ACC112 (cell line): ENCODE measurements around the gene EPHX1.
"Not testable (repeated sequence)": the region's sequence is repeated elsewhere in the genome, so short reads cannot be mapped to it uniquely, and the experiment has no call there.

ENCODE experiments used
- H2AFZ ChIP-seq: fragments of 200-600 bp; sonication (generic); one replicate; pipeline ENCODE4 v1.6.0; 2017; ENCODE audit warnings: antibody characterized with exemption, low read length; ENCODE audit not compliant: unreplicated experiment
- H3K27ac ChIP-seq: fragments of 200-600 bp; sonication (generic); 2 replicates; pipeline ENCODE4 v1.5.1; 2014; ENCODE audit warnings: low read depth, mild to moderate bottlenecking, antibody characterized with exemption, low read length, moderate library complexity
- H3K27me3 ChIP-seq: fragments of 200-600 bp; sonication (generic); 2 replicates; pipeline ENCODE4 v1.6.1; 2014; ENCODE audit warnings: mild to moderate bottlenecking, antibody characterized with exemption, low read length, moderate library complexity, mixed read lengths; ENCODE audit not compliant: insufficient read depth
- H3K36me3 ChIP-seq: fragments of 200-600 bp; sonication (generic); 2 replicates; pipeline ENCODE4 v1.6.1; 2016; ENCODE audit warnings: mild to moderate bottlenecking, antibody characterized with exemption, low read length, moderate library complexity, mixed read lengths; ENCODE audit not compliant: insufficient read depth
- H3K4me1 ChIP-seq: fragments of 200-600 bp; sonication (generic); one replicate; pipeline ENCODE4 v1.6.1; 2016; ENCODE audit warnings: low read length, mixed read lengths; ENCODE audit not compliant: insufficient read depth, unreplicated experiment, control insufficient read depth
- H3K4me3 ChIP-seq: fragments of 200-600 bp; sonication (generic); 2 replicates; pipeline ENCODE4 v1.5.1; 2014; ENCODE audit warnings: mild to moderate bottlenecking, low read depth, low read length
- H3K79me2 ChIP-seq: fragments of 200-600 bp; sonication (generic); one replicate; pipeline ENCODE4 v1.6.0; 2016; ENCODE audit warnings: low read length; ENCODE audit not compliant: control insufficient read depth, unreplicated experiment, insufficient read depth

EPHX1 gene

GRCh38 chr1:225882694-225883615 lies 73.0 kb downstream of the EPHX1 start:
- peak overlapping the region; percentile 64 for H2AFZ ChIP-seq
- no peaks in the 10 kb centered on the region for H3K27me3 ChIP-seq
- H3K36me3 ChIP-seq = no peaks in the 10 kb centered on the region
- H3K27ac ChIP-seq = no peak overlapping the region
- H3K4me3 ChIP-seq = peak overlapping the region; percentile 88
- H3K4me1 ChIP-seq = peaks cover 19% of the 10 kb centered on the region
- H3K79me2 ChIP-seq = peaks cover 19% of the 10 kb centered on the region

GRCh38 chr1:225883616-225884265 lies 73.8 kb downstream of the EPHX1 start:
- Histone ChIP-seq H3K36me3 (no peaks in the 10 kb centered on the region), H3K4me3 (peak overlapping the region; percentile 88; the same call in 1 of the 2 replicates), H3K27me3 (no peaks in the 10 kb centered on the region), H3K27ac (no peak overlapping the region), H3K4me1 (peaks cover 14% of the 10 kb centered on the region), H2AFZ (no peak overlapping the region), H3K79me2 (peaks cover 19% of the 10 kb centered on the region)

GRCh38 chr1:225885336-225885735 lies 75.4 kb downstream of the EPHX1 start:
- H3K36me3 ChIP-seq = no peaks in the 10 kb centered on the region
- peaks cover 20% of the 10 kb centered on the region for H3K4me1 ChIP-seq
- H3K27ac ChIP-seq = no peak overlapping the region
- H3K4me3 ChIP-seq = no peak overlapping the region
- peaks cover 9% of the 10 kb centered on the region for H3K79me2 ChIP-seq
- H3K27me3 ChIP-seq = no peaks in the 10 kb centered on the region
- no peak overlapping the region for H2AFZ ChIP-seq

GRCh38 chr1:225886159-225887029 lies 76.5 kb downstream of the EPHX1 start:
- Histone ChIP-seq H2AFZ (no peak overlapping the region), H3K27me3 (no peaks in the 10 kb centered on the region), H3K36me3 (no peaks in the 10 kb centered on the region), H3K4me3 (no peak overlapping the region), H3K79me2 (peaks cover 1% of the 10 kb centered on the region), H3K27ac (no peak overlapping the region), H3K4me1 (peaks cover 18% of the 10 kb centered on the region)

- Histone ChIP-seq H3K4me1 (peaks cover 17% of the 10 kb centered on the region), H2AFZ (no peak overlapping the region), H3K79me2 (no peaks in the 10 kb centered on the region), H3K27me3 (no peaks in the 10 kb centered on the region), H3K27ac (no peak overlapping the region), H3K4me3 (no peak overlapping the region), H3K36me3 (no peaks in the 10 kb centered on the region)
Measured at GRCh38 chr1:225887030-225887314, 77.0 kb downstream of the EPHX1 start.

- not testable (repeated sequence) for H3K36me3 ChIP-seq, H3K27me3 ChIP-seq, H3K27ac ChIP-seq, H2AFZ ChIP-seq, H3K79me2 ChIP-seq, H3K4me3 ChIP-seq
- peaks cover 17% of the 10 kb centered on the region for H3K4me1 ChIP-seq
Measured at GRCh38 chr1:225887554-225888288, 77.8 kb downstream of the EPHX1 start.

- H3K79me2 ChIP-seq = no peaks in the 10 kb centered on the region
- H3K27me3 ChIP-seq = no peaks in the 10 kb centered on the region
- peaks cover 17% of the 10 kb centered on the region for H3K4me1 ChIP-seq
- H2AFZ ChIP-seq = no peak overlapping the region
- H3K27ac ChIP-seq = no peak overlapping the region
- H3K4me3 ChIP-seq = no peak overlapping the region
- no peaks in the 10 kb centered on the region for H3K36me3 ChIP-seq
Measured at GRCh38 chr1:225888289-225888897, 78.5 kb downstream of the EPHX1 start.

- Histone ChIP-seq H3K79me2 (no peaks in the 10 kb centered on the region), H3K4me3 (no peak within 1 kb of the TSS), H3K27ac (no peak within 1 kb of the TSS), H2AFZ (no peak within 1 kb of the TSS), H3K36me3 (no peaks in the 10 kb centered on the region), H3K27me3 (no peaks in the 10 kb centered on the region), H3K4me1 (peaks cover 13% of the 10 kb centered on the region)
Measured at GRCh38 chr1:225888898-225889601, 79.1 kb downstream of the EPHX1 start, which contains the start of gene LEFTY1. TSS of gene LEFTY1 (minus strand) at chr1:225889146. CDS start at chr1:225889066, 80 bp downstream.

GRCh38 chr1:225889743-225890142 lies 79.8 kb downstream of the EPHX1 start:
- no peaks in the 10 kb centered on the region for H3K36me3 ChIP-seq
- H3K27me3 ChIP-seq = no peaks in the 10 kb centered on the region
- no peaks in the 10 kb centered on the region for H3K79me2 ChIP-seq
- peaks cover 13% of the 10 kb centered on the region for H3K4me1 ChIP-seq
- H2AFZ ChIP-seq = no peak overlapping the region
- no peak overlapping the region for H3K27ac ChIP-seq
- H3K4me3 ChIP-seq = no peak overlapping the region
